GM12878 (cell line): ENCODE data around the gene DNAAF8. TPM values are rescaled to one million over a fixed set of nuclear protein-coding genes. Genes with fewer than 3 reads are reported as not detected.

Experiments used
- ATAC-seq: fragments of 200-7000 bp; cut with Tn5 transposase; 3 replicates; pipeline ENCODE4 v1.9.1; 2020; ENCODE audit warnings: mild to moderate bottlenecking, moderate library complexity
- BruUV-seq: library from RNA; stranded (reverse); fragments of 400-500 nt; replicated peaks from 2 replicates; lab custom pipeline; 2021; lab: Mats Ljungman, UMichigan
- CTCF ChIA-PET: fragments of 300-600 bp; sonication (Branson Sonifier 250); formaldehyde crosslinking; extraction: SDS; loops from one replicate; lab custom pipeline; 2021; ENCODE audit warnings: inconsistent platforms; lab: Yijun Ruan, JAX
- POLR2A ChIA-PET: fragments of 350-600 bp; formaldehyde crosslinking; extraction: SDS; loops from one replicate; lab custom pipeline; 2021; ENCODE audit warnings: inconsistent platforms; lab: Charles Lee
- RAD21 ChIA-PET: fragments of 300-600 bp; sonication (Branson Sonifier 250); formaldehyde crosslinking; loops from one replicate; lab custom pipeline; 2023; ENCODE audit warnings: antibody characterized with exemption; ENCODE audit not compliant: unreplicated experiment; lab: Charles Lee
- SMC1A ChIA-PET: fragments of 300-600 bp; sonication (Branson Sonifier 250); formaldehyde crosslinking; loops from one replicate; lab custom pipeline; 2023; ENCODE audit not compliant: unreplicated experiment, uncharacterized antibody; lab: Charles Lee
- DNase-seq: peaks from one replicate; pipeline ENCODE4 v3.0.0-alpha.2; 2011; ENCODE audit warnings: low read depth, low spot score
- FAIRE-seq: peaks from 3 replicates; lab custom pipeline; 2011; peaks lifted over from hg19 to GRCh38; lab: Jason Lieb, UNC
- H2AFZ ChIP-seq: 2 replicates; pipeline ENCODE4 v1.6.0; 2011; ENCODE audit warnings: low read depth, low read length, control low read depth; ENCODE audit not compliant: control insufficient read depth
- H3K27ac ChIP-seq: 2 replicates; pipeline ENCODE4 v1.5.1; 2011; ENCODE audit warnings: control low read depth; ENCODE audit not compliant: control insufficient read depth, insufficient read depth
- H3K27me3 ChIP-seq, 2 experiments: replicated peaks in 1 of 2; 2 replicates each; pipeline versions ENCODE4 v1.6.0 to v1.6.1; 2011; ENCODE audit warnings: low read length in 1 of 2; ENCODE audit not compliant: control insufficient read depth in 2 of 2, insufficient read depth in 2 of 2
- H3K36me3 ChIP-seq, 2 experiments: 2 replicates each; pipeline ENCODE4 v1.5.1; 2011; ENCODE audit warnings: low read length in 1 of 2; ENCODE audit not compliant: control insufficient read depth in 2 of 2, insufficient read depth in 2 of 2
- H3K4me1 ChIP-seq: 2 replicates; pipeline ENCODE4 v1.6.1; 2011; ENCODE audit warnings: mild to moderate bottlenecking, low read length, moderate library complexity, mixed read lengths; ENCODE audit not compliant: control insufficient read depth, insufficient read depth
- H3K4me2 ChIP-seq: 2 replicates; pipeline ENCODE4 v1.6.0; 2011; ENCODE audit warnings: control low read depth; ENCODE audit not compliant: control insufficient read depth, insufficient read depth
- H3K4me3 ChIP-seq: fragments of 200-600 bp; sonication (generic); 2 replicates; pipeline ENCODE4 v1.5.1; 2016
- H3K79me2 ChIP-seq: 2 replicates; pipeline ENCODE4 v1.6.0; 2011; ENCODE audit warnings: low read length; ENCODE audit not compliant: control insufficient read depth, insufficient read depth
- H3K9ac ChIP-seq: 2 replicates; pipeline ENCODE4 v1.8.0; 2011; ENCODE audit warnings: low read length, control low read depth, mixed read lengths; ENCODE audit not compliant: control insufficient read depth, insufficient read depth
- H3K9me3 ChIP-seq: replicated peaks from 3 replicates; pipeline ENCODE4 v1.5.1; 2011; ENCODE audit warnings: mild to moderate bottlenecking, low read length; ENCODE audit not compliant: control insufficient read depth, insufficient read depth
- H4K20me1 ChIP-seq: 2 replicates; pipeline ENCODE4 v1.6.0; 2011; ENCODE audit not compliant: control insufficient read depth, insufficient read depth
- DPF2 ChIP-seq: fragments of 450-650 bp; IDR thresholded peaks from 2 replicates; pipeline ENCODE4 v1.6.1; 2017; ENCODE audit warnings: mild to moderate bottlenecking
- E2F8 ChIP-seq: fragments of 450-650 bp; IDR thresholded peaks from 2 replicates; pipeline ENCODE4 v1.6.1; 2018; ENCODE audit warnings: mild to moderate bottlenecking, low read depth, moderate library complexity; ENCODE audit not compliant: partially characterized antibody
- MAX ChIP-seq: IDR thresholded peaks from 2 replicates; pipeline ENCODE4 v1.6.1; 2012; ENCODE audit warnings: low read depth, low read length, improper control_type of control experiment
- MXI1 ChIP-seq: fragments of 150-350 bp; IDR thresholded peaks from 2 replicates; pipeline ENCODE4 v1.6.1; 2011; ENCODE audit warnings: low read depth, mild to moderate bottlenecking, inconsistent platforms, low read length, improper control_type of control experiment
- NR2C1 ChIP-seq: fragments of 450-650 bp; IDR thresholded peaks from 2 replicates; pipeline ENCODE4 v1.6.1; 2017; ENCODE audit warnings: antibody characterized with exemption, mild to moderate bottlenecking, moderate library complexity
- PML ChIP-seq: IDR thresholded peaks from 2 replicates; pipeline ENCODE4 v1.6.1; 2012; ENCODE audit warnings: low read length, inconsistent platforms
- POLR2A ChIP-seq: IDR thresholded peaks from 2 replicates; pipeline ENCODE4 v1.6.1; 2011; ENCODE audit warnings: low read depth, mild to moderate bottlenecking, low read length
- RFX5 ChIP-seq: IDR thresholded peaks from 2 replicates; pipeline ENCODE4 v1.6.1; 2011; ENCODE audit warnings: low read depth, low read length, improper control_type of control experiment
- RUNX3 ChIP-seq: IDR thresholded peaks from 2 replicates; pipeline ENCODE4 v1.6.1; 2012; ENCODE audit warnings: low read length, inconsistent platforms
- SMAD5 ChIP-seq: IDR thresholded peaks from 2 replicates; pipeline ENCODE4 v1.6.1; 2016; ENCODE audit warnings: antibody characterized with exemption, low read depth
- SMARCA5 ChIP-seq: fragments of 450-650 bp; IDR thresholded peaks from 2 replicates; pipeline ENCODE4 v1.6.1; 2017; ENCODE audit warnings: mild to moderate bottlenecking
- STAT3 ChIP-seq: IDR thresholded peaks from 2 replicates; pipeline ENCODE4 v1.6.1; 2011; ENCODE audit warnings: low read depth, low read length, improper control_type of control experiment
- TAF1 ChIP-seq: IDR thresholded peaks from 2 replicates; pipeline ENCODE4 v1.6.1; 2011; ENCODE audit warnings: mild to moderate bottlenecking, low read depth, low read length, borderline replicate concordance
- ZBTB40 ChIP-seq: fragments of 450-650 bp; IDR thresholded peaks from 2 replicates; pipeline ENCODE4 v1.6.1; 2016; ENCODE audit warnings: mild to moderate bottlenecking, moderate library complexity, borderline replicate concordance
- WGBS: methylation state at CpG from one replicate; pipeline ENCODE4 v1.1.6; 2016; ENCODE audit warnings: low lambda C conversion rate; ENCODE audit not compliant: insufficient replicate concordance, insufficient coverage; ENCODE audit errors: missing lambda C conversion rate; 5-methylcytosine and 5-hydroxymethylcytosine counted together
- in situ Hi-C: fragments of 300-500 bp; cut with MboI; formaldehyde crosslinking; loops from 9 replicates; pipeline ENCODE4 v1.14.3; 2018; ENCODE audit warnings: mixed read lengths
- intact Hi-C: fragments of 100-400 bp; cut with micrococcal nuclease; formaldehyde crosslinking; loops from one replicate; pipeline ENCODE4 v1.14.2; 2022; ENCODE audit not compliant: unreplicated experiment
- polyA plus RNA-seq, 11 experiments: library from polyadenylated mRNA; depleted of rRNA in 4 of 11; unstranded in 6 of 11; stranded (reverse) in 5 of 11; fragments of >200 nt; fragmentation: Nextera tagmentation in 4 of 11; fragmentation: Illumina TruSeq in 1 of 11; extraction: Ambion mirVana in 4 of 11; extraction: Trizol in 1 of 11; gene quantifications; 1 replicate in 1 of 11; 2 replicates in 10 of 11; pipeline versions ENCODE4 v1.2.1 to v1.2.3, GENCODE V29; 2011 to 2016; ENCODE audit warnings: inconsistent platforms in 2 of 11, missing spikeins in 2 of 11, low read depth in 1 of 11
- total RNA-seq, 4 experiments: library from RNA; depleted of rRNA in 3 of 4; stranded (reverse); fragments of >200 nt in 3 of 4; fragmentation: Illumina TruSeq in 1 of 4; extraction: Trizol in 1 of 4; gene quantifications; 2 replicates each; pipeline versions ENCODE4 v1.2.1 to v1.2.3, GENCODE V29; 2013 to 2021
- TF ChIP-seq, protein P1 (sequence below): fragments of 450-650 bp; IDR thresholded peaks from 2 replicates; pipeline ENCODE4 v1.6.1; 2017; ENCODE audit warnings: borderline replicate concordance

The DNAAF8 gene
- total and polyA plus RNA-seq, 10 of the 15 experiments (the other 5 are each of a cell fraction or from before 2014, with no cell fraction given) = 0.01 to 0.78 (median 0.22) TPM; not detected in 2

DNA sequence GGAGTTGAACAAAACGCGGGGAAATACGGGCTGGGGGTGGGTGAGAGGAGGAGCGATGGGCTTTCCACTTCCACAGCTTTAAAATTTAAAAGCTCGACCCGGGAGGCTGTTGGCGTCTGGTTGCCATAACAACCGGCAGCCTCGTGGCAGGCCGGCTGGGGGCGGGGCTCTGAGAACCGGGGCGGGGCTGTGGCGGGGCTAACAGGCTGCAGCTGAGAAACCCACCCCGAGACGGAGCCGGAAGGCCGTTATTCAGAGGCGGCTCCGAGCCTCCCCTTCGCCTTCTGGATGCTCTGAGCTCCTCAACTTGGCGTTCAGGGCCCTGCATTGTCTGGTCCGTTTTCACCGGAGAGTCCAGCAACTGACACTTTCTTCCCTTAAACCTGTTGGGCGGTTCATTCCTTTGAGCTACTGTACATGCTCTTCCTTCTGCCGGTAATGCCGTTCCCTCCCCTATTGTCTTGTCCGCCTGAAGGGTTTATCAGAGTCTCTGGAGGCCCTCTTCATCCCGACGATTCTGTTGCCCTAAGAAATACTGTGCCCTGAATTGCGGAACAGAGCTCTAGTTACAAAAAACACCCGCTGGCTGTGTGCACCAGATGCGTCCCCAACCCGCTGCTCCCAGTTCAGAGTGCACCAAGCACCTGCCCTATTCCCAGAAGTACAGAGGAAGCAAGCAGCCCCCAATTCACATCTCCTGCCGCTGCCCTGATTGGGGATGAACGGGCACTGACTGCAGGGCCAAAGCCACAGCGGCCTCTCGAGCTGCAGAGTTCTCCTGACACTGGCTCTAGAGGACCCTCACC, 596 bp downstream of the DNAAF8 start:
- 8% methylated on average over 31 of the region's 38 CpGs for WGBS
- Histone ChIP-seq H3K27ac (peak overlapping the region; percentile 59), H3K4me1 (peaks cover 2% of the 10 kb centered on the region; the same call in 1 of the 2 replicates), H3K36me3 (no peaks in the 10 kb centered on the region; a peak in 1 of 4 replicates), H3K27me3 (no peaks in the 10 kb centered on the region), H3K9me3 (no peaks in the 10 kb centered on the region), H3K4me3 (peak overlapping the region; percentile 87), H3K9ac (peak overlapping the region; percentile 92), H3K4me2 (peak overlapping the region; percentile 100), H4K20me1 (no peaks in the 10 kb centered on the region), H2AFZ (peak overlapping the region; percentile 99), H3K79me2 (peaks cover 13% of the 10 kb centered on the region)
- no TSS peak for BruUV-seq
- ChIA-PET SMC1A (interaction anchor here (0.9 to 2.3 kb wide), 9 partner anchors 13 to 116 kb away, joined by 3 to 15 read pairs (median 4); partner anchors contain the start of genes MGRN1, ROGDI and ZNF500), RAD21 (interaction anchor here (0.7 to 2.7 kb wide), 13 partner anchors 13 to 229 kb away, joined by 3 to 18 read pairs (median 6); partner anchors contain the start of genes GLYR1, MGRN1, NUDT16L1 and ROGDI), POLR2A (interaction anchor here (1.0 to 2.0 kb wide), 12 partner anchors 12 to 119 kb away, joined by 3 to 15 read pairs (median 4); partner anchors contain the start of genes MGRN1, NUDT16L1 and ROGDI), CTCF (interaction anchor here (0.8 to 2.7 kb wide), 13 partner anchors 10 to 316 kb away, joined by 3 to 11 read pairs (median 4); partner anchors contain the start of gene ROGDI)
- ATAC-seq = peak; percentile 86
- FAIRE-seq = peak; percentile 41
- no peak for DNase-seq
- intact Hi-C loops (loop anchor here (2.0 kb wide), 2 partner anchors 34 to 68 kb away; partner anchors contain the start of gene ROGDI), in situ Hi-C loops (no loop called here)
- TF ChIP-seq, protein P1, sequence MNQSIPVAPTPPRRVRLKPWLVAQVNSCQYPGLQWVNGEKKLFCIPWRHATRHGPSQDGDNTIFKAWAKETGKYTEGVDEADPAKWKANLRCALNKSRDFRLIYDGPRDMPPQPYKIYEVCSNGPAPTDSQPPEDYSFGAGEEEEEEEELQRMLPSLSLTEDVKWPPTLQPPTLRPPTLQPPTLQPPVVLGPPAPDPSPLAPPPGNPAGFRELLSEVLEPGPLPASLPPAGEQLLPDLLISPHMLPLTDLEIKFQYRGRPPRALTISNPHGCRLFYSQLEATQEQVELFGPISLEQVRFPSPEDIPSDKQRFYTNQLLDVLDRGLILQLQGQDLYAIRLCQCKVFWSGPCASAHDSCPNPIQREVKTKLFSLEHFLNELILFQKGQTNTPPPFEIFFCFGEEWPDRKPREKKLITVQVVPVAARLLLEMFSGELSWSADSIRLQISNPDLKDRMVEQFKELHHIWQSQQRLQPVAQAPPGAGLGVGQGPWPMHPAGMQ = no peak
- no peak for TF ChIP-seq E2F8
- peak; percentile 96 for TF ChIP-seq MXI1
- no peak for TF ChIP-seq NR2C1
- TF ChIP-seq RFX5 = no peak
- TF ChIP-seq SMARCA5 = no peak
- TF ChIP-seq RUNX3 = no peak
- TF ChIP-seq ZBTB40 = no peak
- no peak for TF ChIP-seq DPF2
- TF ChIP-seq POLR2A = peak; percentile 83
- TF ChIP-seq MAX = peak; percentile 86; the same call in 1 of the 2 replicates
- TF ChIP-seq TAF1 = 0 out of 2 replicates have a peak, but pooled peaks have one; percentile 25
- TF ChIP-seq PML = 0 out of 2 replicates have a peak, but pooled peaks have one; percentile 16
- TF ChIP-seq STAT3 = no peak
- TF ChIP-seq SMAD5 = no peak
